GM19452 (cell line): ENCODE data around the gene CDHR1.
A peak's percentile ranks its signal among the peaks of the same experiment; 100 is the strongest.

Experiments
- ATAC-seq: cut with Tn5 transposase; IDR thresholded peaks from one replicate; pipeline ENCODE4 v1.9.1; 2021; ENCODE audit not compliant: unreplicated experiment

Gene CDHR1

DNA sequence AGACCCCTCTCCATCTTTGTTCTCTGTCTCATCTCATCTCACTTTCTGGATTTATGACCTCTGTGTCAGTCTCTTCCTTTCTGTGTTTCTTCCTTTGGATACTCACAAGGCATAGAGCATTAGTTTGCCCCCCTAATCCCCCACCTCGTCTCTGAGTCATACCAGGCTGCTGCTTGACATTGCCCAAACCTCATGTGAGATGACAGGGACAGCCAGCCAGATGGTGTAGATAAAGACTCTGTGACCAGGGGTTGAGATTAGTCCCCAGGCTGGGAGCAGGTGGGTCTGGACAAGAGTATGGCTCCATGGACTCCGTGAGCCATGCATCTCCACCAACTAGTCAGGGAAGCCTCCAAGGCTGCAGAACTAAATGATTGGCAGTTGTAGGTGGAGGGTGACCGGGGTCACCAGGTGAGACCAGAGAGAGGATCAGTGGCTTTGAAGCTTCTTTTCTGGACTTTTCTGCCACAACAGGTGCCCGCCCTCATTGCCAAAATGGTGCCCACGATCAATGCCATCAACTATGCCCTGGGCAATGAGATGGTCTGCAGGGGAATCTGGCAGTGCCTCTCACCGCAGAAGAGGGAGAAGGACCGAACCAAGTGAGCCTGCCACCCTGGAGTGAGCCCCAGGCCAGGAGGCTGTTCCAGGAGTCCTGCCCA, 63.8 kb downstream of the CDHR1 start:
- no peak for ATAC-seq

DNA sequence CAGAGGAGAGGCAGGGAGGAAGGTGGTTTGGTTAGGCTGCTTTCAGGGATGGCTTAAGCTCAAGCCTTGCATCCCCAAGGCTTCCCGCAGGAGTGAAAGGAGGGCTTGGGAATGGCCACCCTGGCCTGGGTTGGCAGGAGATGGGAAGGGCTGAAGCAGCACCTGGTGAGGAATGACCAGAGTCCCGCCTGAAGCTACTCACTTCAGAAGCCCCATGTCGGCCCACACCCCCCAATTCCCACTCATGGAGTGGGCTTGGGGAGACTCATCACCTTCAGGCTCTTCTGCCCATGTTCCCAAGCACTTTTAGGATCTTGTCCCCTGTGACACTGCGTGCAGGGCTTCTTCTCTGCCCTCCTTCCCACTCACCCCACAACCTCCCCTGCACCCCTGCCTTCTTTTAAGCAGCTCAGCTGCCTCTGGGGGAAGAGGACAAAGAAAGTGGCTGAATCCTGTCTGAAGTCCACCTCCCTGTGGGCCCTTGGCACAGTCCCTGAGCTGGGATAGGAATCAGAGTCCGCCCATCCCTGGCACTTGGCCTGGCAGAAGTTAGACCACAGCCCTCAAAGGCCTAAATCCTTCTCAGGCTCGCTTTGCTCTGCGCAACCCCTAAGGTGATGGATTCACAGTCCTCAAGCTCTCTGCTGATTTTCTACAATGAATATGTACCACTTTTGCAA, 67.0 kb downstream of the CDHR1 start:
- no peak for ATAC-seq

DNA sequence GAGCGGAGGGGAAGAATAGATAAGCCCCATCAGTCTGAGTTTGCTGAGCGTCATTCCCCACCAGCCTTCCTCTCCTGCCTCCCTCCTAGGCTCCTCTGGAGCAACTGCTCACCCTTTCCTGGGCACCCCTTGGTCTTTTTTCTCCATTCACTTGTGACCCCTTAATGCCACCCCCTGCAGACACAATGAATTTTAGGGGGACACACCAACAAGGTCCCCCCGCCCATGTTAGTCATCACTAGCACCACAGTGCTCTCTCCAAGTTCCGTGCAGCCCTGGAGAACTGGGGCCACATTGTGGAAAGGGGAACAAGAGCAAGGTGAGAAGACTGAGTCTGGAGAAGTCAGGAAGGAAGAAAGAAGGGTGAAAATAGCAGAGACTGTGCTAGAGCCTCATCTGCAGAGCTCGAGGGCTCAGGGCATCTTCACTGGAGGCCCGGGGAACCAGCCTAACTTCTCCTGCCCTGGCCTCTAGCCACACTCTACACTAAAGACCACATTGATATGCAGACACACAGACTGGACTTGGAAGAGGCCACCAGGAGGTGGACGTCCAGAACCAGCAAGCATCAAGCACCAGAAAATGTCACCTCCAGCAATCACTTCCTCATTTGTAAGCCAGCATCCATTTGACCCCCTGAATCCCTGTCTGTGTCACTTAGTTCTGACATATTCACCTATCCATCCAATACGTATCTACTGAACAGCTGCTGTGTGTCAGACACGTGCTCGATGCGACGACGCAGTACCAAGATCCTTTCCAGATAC, 68.0 kb downstream of the CDHR1 start:
- no peak for ATAC-seq

DNA sequence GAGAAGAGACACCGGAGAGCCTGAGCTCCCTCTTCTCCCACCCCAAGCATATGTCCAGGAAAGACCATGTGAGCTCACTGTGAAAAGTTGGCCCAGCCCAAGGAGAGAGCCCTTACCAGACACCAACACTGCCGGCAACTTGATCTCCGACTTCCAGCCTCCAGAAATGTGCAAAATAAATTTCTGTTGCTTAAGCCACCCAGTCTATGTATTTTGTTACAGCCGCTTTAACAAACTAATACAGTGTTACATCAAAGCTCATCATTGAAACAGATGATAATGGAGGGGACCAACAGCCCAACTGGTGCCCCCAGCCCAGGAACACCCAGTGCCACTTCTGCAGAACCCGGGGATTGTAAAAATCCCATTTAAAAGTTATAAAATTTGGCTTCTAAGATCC, 69.4 kb downstream of the CDHR1 start:
- no peak for ATAC-seq

DNA sequence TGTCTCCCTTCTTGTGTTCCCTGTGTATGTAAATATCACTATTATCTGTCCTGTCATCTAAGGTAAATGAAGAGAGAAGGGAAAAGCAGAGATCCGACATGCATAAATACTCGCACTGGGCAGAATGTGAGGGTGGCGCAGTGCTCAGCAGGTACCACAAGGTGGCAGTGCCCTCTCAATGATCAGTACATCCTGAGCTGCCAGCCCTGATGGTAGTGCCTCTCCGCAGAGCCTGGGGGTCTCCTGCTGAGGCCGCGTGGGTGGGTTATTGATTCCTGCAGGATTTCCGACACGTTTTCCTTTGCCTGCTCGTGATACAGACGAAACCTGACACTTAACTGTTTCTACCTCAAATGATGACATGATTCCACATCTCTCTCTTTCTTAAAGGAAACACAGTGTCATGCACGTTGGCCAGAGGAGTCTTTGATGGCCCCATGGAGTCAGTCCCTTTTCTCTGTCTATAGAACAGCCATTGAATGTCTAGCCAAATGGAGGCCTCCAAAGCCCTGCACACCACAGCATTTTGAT, 70.3 kb downstream of the CDHR1 start:
- peak; percentile 95 for ATAC-seq

DNA sequence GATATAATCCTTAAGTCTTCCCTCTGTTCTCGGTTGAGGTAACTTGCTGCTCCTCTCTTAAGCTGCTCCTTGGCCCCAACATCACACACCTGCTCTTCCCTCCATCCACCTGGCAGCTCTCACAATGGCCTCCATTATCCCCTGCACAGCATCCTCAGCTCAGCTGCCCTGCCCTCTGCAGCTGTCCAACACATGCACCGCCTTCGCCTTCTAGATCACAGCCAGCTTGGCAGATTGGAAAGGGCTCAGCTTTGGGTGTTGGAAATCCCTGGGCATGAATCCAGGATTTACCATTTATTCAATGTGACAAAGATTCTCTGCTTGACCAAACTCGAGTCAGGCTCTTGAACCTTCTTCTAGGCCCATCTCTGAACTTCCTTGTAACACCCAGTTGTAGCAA, 71.1 kb downstream of the CDHR1 start:
- no peak for ATAC-seq

DNA sequence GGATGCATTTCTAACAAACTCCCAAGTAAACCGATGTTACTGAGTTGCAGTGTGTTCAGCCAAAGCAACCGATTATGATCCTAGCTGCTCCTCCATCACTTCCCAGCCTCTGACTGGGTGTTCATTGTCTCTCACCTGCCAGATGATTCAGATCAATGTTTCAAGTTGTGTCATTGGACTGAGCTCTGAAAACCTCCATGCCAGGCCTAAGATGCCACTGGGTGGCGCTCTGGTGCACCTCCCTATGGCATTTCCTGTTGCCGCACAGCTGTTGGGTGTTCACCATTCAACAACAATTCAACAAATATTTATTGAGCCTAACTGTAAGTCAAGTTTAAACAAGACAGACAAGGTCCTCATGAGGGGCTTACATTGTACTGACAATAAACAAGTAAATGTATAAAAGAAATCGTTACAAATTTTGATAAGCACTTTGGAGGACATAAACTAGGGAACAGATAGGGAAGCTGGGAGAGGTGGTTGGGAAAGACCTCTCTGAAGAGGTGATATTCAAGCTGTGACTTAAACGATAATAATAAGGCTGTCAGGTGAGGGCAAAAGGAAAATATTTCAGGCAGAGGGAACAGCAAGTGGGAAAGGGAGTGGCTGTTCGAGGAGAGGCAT, 73.3 kb downstream of the CDHR1 start:
- ATAC-seq, result no peak

DNA sequence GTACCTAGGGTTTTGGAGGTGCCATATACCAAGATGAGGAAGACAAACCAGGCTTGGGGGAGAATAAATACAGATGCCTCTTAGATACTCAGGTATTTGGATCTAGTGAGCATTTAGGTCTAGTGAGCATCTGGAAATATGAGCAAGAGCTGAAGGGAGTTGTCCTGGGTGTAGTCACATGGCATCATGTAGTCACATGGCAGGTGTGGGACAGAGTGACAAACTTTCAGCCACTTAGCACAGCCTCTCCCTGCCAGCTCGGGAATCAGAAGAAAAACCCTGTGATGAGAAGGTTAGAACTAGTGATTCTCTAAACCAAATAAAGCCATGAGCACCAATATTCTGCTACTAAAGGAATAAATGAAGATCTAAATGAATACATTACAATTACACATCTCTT, 74.8 kb downstream of the CDHR1 start:
- no peak for ATAC-seq
